Endothelial cell (in vitro differentiated cells): Measurements from ENCODE around the gene KIF13A. TPM values are rescaled to one million over a fixed set of nuclear protein-coding genes. Genes with fewer than 3 reads are reported as not detected.
A peak's percentile ranks its signal among the peaks of the same experiment; 100 is the strongest.

Source experiments
- DNase-seq: peaks from one replicate; pipeline ENCODE4 v3.0.0; 2021; ENCODE audit warnings: low spot score
- H3K27ac Mint-ChIP-seq: one replicate; pipeline ENCODE4 v1.8.0; 2021; ENCODE audit warnings: mixed read lengths, inconsistent platforms; ENCODE audit not compliant: unreplicated experiment
- H3K27me3 Mint-ChIP-seq: one replicate; pipeline ENCODE4 v1.8.0; 2021; ENCODE audit warnings: mild to moderate bottlenecking, moderate library complexity, mixed read lengths, inconsistent platforms; ENCODE audit not compliant: unreplicated experiment
- H3K36me3 Mint-ChIP-seq: one replicate; pipeline ENCODE4 v1.8.0; 2021; ENCODE audit warnings: mild to moderate bottlenecking, low read depth, mixed read lengths, inconsistent platforms; ENCODE audit not compliant: unreplicated experiment
- H3K4me1 Mint-ChIP-seq: one replicate; pipeline ENCODE4 v1.8.0; 2021; ENCODE audit warnings: mild to moderate bottlenecking, mixed read lengths, inconsistent platforms; ENCODE audit not compliant: unreplicated experiment
- H3K4me3 Mint-ChIP-seq: one replicate; pipeline ENCODE4 v1.8.0; 2021; ENCODE audit warnings: mild to moderate bottlenecking, mixed read lengths, inconsistent platforms; ENCODE audit not compliant: unreplicated experiment
- H3K9me3 Mint-ChIP-seq: one replicate; pipeline ENCODE4 v1.8.0; 2021; ENCODE audit warnings: mixed read lengths, inconsistent platforms; ENCODE audit not compliant: unreplicated experiment
- total RNA-seq: library from RNA; stranded (reverse); fragmentation: NEBNext Ultra II Directional; extraction: Animal tissue kit (Norgen Biotek cat#: 25700); gene quantifications from one replicate; pipeline ENCODE4 v1.2.1, GENCODE V29; 2021; ENCODE audit not compliant: unreplicated experiment
- TF ChIP-seq, protein P1 (sequence below): fragments of 200-600 bp; sonication (generic); IDR thresholded peaks from one replicate; pipeline ENCODE4 v1.5.0; 2021; ENCODE audit warnings: antibody characterized with exemption; ENCODE audit not compliant: unreplicated experiment

The KIF13A gene
- total RNA-seq, 1 donor from 2014 or later: 139 TPM

DNA sequence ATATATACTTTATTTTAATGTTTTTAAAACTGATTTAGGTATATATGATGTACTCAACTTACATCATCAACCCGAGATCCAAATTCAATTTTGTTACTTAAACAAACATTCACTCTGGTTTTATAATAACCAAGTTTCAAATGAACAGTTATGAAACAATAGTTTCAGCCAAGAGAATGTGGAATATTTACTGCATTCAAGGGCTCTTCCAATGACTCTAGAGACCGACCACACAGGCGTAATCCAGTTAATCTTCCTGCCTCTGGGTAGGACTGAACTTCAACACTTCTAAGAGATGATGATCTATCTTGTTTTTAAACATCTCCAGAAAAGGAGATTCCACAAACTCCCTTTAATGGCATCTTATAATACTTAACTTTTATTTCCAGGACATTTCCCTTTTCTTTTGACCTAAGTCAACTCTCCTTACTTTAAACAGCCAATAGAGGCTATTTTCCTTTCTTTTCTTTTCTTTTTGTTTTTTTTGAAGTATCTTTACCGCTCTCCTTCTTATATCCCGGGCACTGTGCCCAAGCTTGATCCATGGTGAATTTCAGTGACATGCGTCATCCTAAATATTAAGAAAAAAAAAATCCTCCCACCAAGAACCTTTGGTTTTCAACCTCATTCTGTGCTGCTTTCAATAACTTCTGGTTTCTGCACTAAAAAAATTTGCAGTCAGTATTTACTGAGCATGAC lies 110.1 kb downstream of the KIF13A start:
- TF ChIP-seq, protein P1, sequence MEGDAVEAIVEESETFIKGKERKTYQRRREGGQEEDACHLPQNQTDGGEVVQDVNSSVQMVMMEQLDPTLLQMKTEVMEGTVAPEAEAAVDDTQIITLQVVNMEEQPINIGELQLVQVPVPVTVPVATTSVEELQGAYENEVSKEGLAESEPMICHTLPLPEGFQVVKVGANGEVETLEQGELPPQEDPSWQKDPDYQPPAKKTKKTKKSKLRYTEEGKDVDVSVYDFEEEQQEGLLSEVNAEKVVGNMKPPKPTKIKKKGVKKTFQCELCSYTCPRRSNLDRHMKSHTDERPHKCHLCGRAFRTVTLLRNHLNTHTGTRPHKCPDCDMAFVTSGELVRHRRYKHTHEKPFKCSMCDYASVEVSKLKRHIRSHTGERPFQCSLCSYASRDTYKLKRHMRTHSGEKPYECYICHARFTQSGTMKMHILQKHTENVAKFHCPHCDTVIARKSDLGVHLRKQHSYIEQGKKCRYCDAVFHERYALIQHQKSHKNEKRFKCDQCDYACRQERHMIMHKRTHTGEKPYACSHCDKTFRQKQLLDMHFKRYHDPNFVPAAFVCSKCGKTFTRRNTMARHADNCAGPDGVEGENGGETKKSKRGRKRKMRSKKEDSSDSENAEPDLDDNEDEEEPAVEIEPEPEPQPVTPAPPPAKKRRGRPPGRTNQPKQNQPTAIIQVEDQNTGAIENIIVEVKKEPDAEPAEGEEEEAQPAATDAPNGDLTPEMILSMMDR: no peak
- Mint-ChIP-seq H3K4me3 (no peak overlapping the region), H3K36me3 (peaks cover 17% of the 10 kb centered on the region), H3K9me3 (no peaks in the 10 kb centered on the region), H3K27me3 (peaks cover 2% of the 10 kb centered on the region), H3K4me1 (no peaks in the 10 kb centered on the region), H3K27ac (no peak overlapping the region)
- DNase-seq: no peak

- peaks cover 30% of the 10 kb centered on the region for H3K36me3 Mint-ChIP-seq
- TF ChIP-seq, protein P1: no peak
- H3K9me3 Mint-ChIP-seq: no peaks in the 10 kb centered on the region
- H3K4me1 Mint-ChIP-seq: peaks cover 16% of the 10 kb centered on the region
- H3K27ac Mint-ChIP-seq: no peak overlapping the region
- H3K4me3 Mint-ChIP-seq: no peak overlapping the region
- DNase-seq: no peak
- peaks cover 2% of the 10 kb centered on the region for H3K27me3 Mint-ChIP-seq
These were observed 112.7 kb downstream of the KIF13A start for GRCh38 chr6:17874753-17875152.

- Mint-ChIP-seq H3K4me1 (peaks cover 26% of the 10 kb centered on the region), H3K36me3 (peaks cover 38% of the 10 kb centered on the region), H3K27me3 (peaks cover 2% of the 10 kb centered on the region), H3K9me3 (no peaks in the 10 kb centered on the region), H3K4me3 (no peak overlapping the region), H3K27ac (no peak overlapping the region)
- TF ChIP-seq, protein P1: no peak
- DNase-seq: no peak
These were observed 114.5 kb downstream of the KIF13A start for GRCh38 chr6:17872908-17873307.

DNA sequence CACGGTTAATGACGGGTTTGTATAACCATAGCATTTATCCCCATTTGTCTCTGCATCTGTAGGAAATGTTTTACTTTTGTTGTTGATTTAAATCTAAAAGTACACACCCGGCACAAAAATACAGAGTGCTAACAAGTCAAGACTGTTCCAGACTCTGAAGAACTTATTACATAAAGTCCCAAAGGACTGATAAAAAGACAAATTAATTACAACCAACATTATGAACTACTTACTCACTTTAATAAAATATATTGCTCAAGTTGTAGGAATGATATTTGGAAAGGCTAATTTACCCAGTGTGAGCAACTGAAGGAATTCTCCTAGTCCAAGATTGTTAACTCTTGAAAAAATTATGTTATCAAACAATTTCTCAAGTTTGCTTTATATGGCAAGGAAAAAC lies 115.6 kb downstream of the KIF13A start:
- no peak for DNase-seq
- peaks cover 40% of the 10 kb centered on the region for H3K36me3 Mint-ChIP-seq
- peaks cover 2% of the 10 kb centered on the region for H3K27me3 Mint-ChIP-seq
- peak overlapping the region; percentile 42 for H3K4me3 Mint-ChIP-seq
- H3K4me1 Mint-ChIP-seq: peaks cover 29% of the 10 kb centered on the region
- peak overlapping the region; percentile 75 for H3K27ac Mint-ChIP-seq
- H3K9me3 Mint-ChIP-seq: no peaks in the 10 kb centered on the region
- TF ChIP-seq, protein P1: no peak

DNA sequence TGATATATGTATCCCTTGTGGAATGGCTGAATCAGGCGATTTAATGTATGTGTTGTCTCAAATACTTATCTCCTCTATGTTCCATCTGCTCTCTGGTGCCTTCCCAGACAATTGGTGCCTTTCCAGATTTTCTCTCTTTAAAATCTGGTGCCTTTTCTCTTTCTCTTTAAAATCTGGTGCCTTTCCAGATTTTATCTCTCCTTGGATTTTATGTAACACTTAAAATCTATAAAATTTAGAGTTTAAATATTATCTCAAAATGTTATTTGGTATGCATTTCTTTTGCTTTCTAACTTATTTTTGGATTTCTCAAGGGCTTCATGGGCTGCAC lies 116.3 kb downstream of the KIF13A start:
- Mint-ChIP-seq H3K27ac (no peak overlapping the region), H3K9me3 (no peaks in the 10 kb centered on the region)

More for the DNA sequence above, 116.3 kb downstream of the KIF13A start:
- peaks cover 31% of the 10 kb centered on the region for H3K4me1 Mint-ChIP-seq
- peaks cover 2% of the 10 kb centered on the region for H3K27me3 Mint-ChIP-seq
- H3K4me3 Mint-ChIP-seq: peak overlapping the region; percentile 42
- H3K36me3 Mint-ChIP-seq: peaks cover 36% of the 10 kb centered on the region
- TF ChIP-seq, protein P1: no peak
- DNase-seq: no peak
